ENCODE measurements around the gene ATAD3C. TPM values are rescaled to one million over a fixed set of nuclear protein-coding genes. Genes with fewer than 3 reads are reported as not detected.
A peak's percentile ranks its signal among the peaks of the same experiment; 100 is the strongest.
"Not testable (repeated sequence)": the region's sequence is repeated elsewhere in the genome, so short reads cannot be mapped to it uniquely, and the experiment has no call there.

The ATAD3C gene
- total RNA-seq, 2 donors from 2014 or later = 1.4 to 2.1 TPM

DNA sequence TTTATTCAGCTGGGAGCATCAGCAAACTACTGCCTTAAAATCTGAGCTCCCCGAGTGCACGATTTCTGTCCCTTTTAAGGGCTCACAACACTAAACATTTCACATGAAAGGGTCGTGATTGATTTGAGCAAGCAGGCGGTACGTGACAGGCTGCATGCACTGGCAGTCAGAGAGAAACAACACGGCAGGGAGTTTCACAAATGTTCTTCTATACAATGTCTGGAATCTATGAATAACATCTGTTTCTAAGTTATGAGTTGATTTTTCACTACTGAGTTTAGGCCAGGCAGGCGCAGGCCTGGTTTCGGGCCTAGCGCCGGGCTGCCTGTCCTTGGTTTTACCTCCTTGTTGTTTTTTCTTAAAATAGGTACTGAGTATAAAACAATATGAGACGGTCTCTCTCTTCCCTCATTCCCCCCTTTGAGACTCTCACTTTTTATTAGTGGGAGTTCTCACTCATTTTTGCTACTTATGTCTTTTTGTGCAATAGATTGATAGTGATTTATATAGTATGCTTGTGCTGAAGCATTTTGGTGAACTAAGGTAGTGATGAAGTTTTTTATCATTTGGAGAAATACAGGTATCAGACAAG, 37.1 kb upstream of the ATAD3C start:
- H3K36me3 Mint-ChIP-seq (ENCODE audit: low read depth) = peaks cover 21% of the 10 kb centered on the region
- H3K27me3 Mint-ChIP-seq, H3K9me3 Mint-ChIP-seq, H3K4me1 Mint-ChIP-seq: not testable (repeated sequence)
- peak overlapping the region; percentile 79 for H3K27ac Mint-ChIP-seq
- ATAC-seq (replicated peaks) = peak; percentile 31
- H3K4me3 Mint-ChIP-seq = peak overlapping the region; percentile 28

DNA sequence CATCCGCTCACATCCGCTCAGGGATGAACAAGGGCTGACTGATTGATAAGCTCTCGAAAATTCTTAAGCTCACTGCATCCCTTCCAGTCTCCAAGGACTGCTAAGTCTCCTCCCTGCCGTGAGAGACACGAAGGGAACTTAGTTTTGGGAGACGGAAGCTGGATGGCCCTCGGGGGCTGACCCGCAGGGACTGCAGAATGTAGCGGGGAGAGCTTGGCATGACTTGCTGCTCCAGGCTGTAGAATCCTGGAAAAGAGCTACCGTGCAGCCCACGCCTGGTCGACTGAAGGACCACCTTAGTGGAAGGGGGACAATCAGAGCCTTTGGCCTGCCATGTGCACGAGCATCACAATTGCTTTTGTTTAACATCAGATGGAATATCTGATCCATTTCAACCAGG, 33.7 kb upstream of the ATAD3C start:
- peaks cover 7% of the 10 kb centered on the region for H3K4me1 Mint-ChIP-seq
- no peaks in the 10 kb centered on the region for H3K36me3 Mint-ChIP-seq (ENCODE audit: low read depth)
- no peak overlapping the region for H3K4me3 Mint-ChIP-seq
- H3K27ac Mint-ChIP-seq = no peak overlapping the region
- no peaks in the 10 kb centered on the region for H3K27me3 Mint-ChIP-seq
- no peaks in the 10 kb centered on the region for H3K9me3 Mint-ChIP-seq
- ATAC-seq (replicated peaks) = no peak

DNA sequence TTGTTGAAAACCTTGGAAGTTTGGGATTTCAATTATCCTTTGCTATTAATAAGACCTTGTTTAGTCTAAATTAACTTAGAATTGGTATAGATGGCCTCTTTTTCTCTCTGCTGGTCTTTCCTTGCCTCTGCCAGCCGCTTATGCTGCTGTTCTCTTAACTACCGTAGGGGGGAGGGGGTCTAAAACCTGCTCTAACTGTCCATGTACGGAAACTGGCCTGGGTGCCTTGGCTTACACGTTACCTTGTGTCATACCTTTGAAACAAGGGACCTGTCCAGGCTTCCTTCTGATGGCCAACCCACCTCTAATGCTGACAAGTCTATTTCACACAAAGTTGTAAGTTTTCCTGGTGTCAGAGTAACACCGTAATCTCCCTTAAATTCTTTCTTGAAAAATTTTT, 32.1 kb upstream of the ATAD3C start:
- not testable (repeated sequence) for H3K27me3 Mint-ChIP-seq; H3K9me3 Mint-ChIP-seq; ATAC-seq (replicated peaks); H3K4me1 Mint-ChIP-seq; H3K36me3 Mint-ChIP-seq (ENCODE audit: low read depth)
- peak overlapping the region; percentile 24 for H3K4me3 Mint-ChIP-seq
- peak overlapping the region; percentile 23 for H3K27ac Mint-ChIP-seq

DNA sequence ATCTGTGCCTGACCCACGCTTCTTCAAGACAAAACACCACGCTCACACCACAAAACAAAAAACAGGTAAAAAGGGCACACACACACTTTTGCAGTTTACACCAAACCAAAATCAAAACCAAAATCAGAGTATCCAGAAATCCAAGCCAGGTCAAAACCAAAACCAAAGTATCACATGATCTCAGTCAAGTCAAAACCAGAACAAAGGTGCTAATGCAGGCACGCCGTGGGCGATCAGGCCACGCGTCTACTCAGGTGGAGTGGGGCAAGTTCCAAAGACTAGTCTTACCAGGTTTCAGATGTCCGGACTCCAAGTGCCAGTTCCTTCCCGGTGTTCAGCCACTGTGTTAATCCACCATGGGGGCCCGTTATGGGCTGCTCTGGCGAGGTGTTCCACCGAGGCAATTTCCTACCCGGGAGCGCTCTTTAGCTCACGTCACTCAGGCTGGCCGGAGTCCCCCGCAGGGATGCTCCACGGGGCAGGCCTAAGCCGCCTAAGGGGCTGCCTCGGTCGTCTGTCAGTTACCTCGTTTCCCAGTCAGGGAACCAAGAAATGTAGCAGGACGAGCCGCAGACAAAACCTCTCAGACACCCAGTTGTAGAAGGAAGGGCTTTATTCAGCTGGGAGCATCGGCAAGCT, 31.5 kb upstream of the ATAD3C start:
- H3K9me3 Mint-ChIP-seq; H3K36me3 Mint-ChIP-seq (ENCODE audit: low read depth); H3K4me1 Mint-ChIP-seq; H3K27me3 Mint-ChIP-seq: not testable (repeated sequence)
- H3K4me3 Mint-ChIP-seq = peak overlapping the region; percentile 24
- ATAC-seq (replicated peaks) = peak; percentile 47
- H3K27ac Mint-ChIP-seq = peak overlapping the region; percentile 23

DNA sequence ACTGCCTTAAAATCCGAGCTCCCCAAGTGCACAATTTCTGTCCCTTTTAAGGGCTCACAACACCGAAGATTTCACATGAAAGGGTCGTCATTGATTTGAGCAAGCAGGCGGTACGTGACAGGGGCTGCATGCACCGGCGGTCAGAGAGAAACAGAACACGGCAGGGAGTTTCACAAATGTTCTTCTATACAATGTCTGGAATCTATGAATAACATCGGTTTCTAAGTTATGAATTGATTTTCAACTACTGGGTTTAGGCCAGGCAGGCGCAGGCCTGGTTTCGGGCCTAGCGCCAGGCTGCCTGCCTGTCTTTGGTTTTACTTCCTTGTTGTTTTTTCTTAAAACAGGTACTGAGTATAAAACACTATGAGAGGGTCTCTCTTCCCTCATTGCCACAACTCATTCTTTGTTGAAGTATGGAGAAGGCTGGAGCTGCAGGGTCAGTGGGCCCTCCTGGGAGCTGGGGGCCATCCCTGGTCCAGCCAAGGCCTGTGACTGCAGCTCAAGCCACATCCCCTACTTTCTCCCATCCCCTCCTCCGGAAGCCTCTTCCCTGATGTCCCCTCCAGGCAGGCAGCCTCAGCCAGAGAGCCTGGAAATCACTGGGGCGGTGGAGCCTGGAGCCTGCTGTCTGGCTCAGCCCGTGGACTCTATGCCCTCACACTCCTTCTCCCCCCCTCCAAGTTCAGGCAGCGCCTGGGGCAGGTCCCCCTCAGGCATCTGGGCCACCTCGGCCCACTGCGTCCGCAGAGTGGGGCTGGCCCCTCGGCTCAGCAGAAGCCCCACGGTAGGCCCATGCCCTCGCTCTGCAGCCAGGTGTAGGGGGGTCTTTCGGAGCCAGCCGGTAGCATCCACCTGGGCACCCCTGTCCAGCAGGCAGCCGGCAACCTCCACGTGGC, 30.8 kb upstream of the ATAD3C start:
- no peak for ATAC-seq (replicated peaks)

DNA sequence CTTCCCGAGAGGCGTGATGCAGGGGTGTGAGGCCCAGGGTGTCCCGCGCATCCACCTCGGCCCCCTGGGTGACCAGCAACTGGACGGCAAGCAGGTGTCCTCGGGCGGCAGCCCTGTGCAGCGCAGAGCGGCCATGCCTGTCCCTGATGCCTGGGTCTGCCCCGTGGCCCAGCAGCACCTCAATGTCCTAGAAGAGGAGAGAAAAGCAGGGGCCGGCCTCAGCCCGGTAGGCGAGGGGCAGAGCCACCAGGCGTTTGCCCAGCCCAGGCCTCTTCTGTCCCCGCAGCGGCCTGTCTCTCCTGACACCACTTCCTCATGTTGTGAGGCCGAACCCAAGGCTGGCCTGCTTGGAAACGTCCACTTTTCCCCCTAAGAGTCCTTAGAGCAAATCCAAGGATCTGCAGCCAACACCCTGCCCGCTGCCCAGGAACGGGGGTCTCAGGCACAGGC, 30.1 kb upstream of the ATAD3C start:
- H3K4me1 Mint-ChIP-seq = peaks cover 7% of the 10 kb centered on the region
- H3K27me3 Mint-ChIP-seq = peaks cover 7% of the 10 kb centered on the region
- H3K9me3 Mint-ChIP-seq = no peaks in the 10 kb centered on the region
- no peak overlapping the region for H3K4me3 Mint-ChIP-seq
- no peak for ATAC-seq (replicated peaks)
- H3K27ac Mint-ChIP-seq = no peak overlapping the region
- no peaks in the 10 kb centered on the region for H3K36me3 Mint-ChIP-seq (ENCODE audit: low read depth)

More for the DNA sequence above, 30.8 kb upstream of the ATAD3C start:
- Mint-ChIP-seq H3K27ac (peak overlapping the region; percentile 22), H3K4me1 (peaks cover 7% of the 10 kb centered on the region), H3K36me3 (ENCODE audit: low read depth) (no peaks in the 10 kb centered on the region), H3K4me3 (no peak overlapping the region), H3K9me3 (no peaks in the 10 kb centered on the region), H3K27me3 (peaks cover 7% of the 10 kb centered on the region)

GRCh38 chr1:1419813-1420653, 29.5 kb upstream of the ATAD3C start:
- H3K36me3 Mint-ChIP-seq (ENCODE audit: low read depth) = no peaks in the 10 kb centered on the region
- H3K9me3 Mint-ChIP-seq = no peaks in the 10 kb centered on the region
- no peak overlapping the region for H3K4me3 Mint-ChIP-seq
- H3K27ac Mint-ChIP-seq = no peak overlapping the region
- peak; percentile 28 for ATAC-seq (replicated peaks)
- peaks cover 7% of the 10 kb centered on the region for H3K4me1 Mint-ChIP-seq
- H3K27me3 Mint-ChIP-seq = peaks cover 7% of the 10 kb centered on the region

DNA sequence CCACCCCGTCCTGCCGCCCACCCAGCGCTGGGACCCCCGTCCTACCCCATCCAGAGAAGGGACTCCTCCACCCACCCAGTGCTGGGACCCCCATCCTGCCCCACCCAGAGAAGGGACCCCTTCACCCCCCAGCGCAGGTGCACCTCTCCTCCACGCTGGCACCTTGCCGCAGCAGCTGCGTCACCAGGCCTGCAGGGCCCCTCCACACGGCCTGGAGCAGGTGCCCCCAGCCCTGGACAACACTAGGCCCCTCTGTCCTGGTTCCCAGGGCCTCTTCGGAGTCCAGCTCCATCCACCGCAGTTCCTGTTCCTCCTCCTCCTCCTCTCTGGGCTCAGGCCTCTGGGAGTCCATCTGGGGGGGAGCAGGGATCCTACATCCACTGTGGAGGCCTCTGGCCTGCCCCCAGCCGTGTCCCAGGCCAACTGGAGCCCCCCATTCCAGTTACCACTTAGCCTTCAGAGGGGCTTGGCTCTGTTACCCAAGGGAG, 28.8 kb upstream of the ATAD3C start:
- Mint-ChIP-seq H3K4me1 (peaks cover 7% of the 10 kb centered on the region), H3K36me3 (ENCODE audit: low read depth) (no peaks in the 10 kb centered on the region), H3K9me3 (no peaks in the 10 kb centered on the region), H3K27me3 (peaks cover 7% of the 10 kb centered on the region), H3K27ac (no peak overlapping the region), H3K4me3 (no peak overlapping the region)
- ATAC-seq (replicated peaks) = no peak

DNA sequence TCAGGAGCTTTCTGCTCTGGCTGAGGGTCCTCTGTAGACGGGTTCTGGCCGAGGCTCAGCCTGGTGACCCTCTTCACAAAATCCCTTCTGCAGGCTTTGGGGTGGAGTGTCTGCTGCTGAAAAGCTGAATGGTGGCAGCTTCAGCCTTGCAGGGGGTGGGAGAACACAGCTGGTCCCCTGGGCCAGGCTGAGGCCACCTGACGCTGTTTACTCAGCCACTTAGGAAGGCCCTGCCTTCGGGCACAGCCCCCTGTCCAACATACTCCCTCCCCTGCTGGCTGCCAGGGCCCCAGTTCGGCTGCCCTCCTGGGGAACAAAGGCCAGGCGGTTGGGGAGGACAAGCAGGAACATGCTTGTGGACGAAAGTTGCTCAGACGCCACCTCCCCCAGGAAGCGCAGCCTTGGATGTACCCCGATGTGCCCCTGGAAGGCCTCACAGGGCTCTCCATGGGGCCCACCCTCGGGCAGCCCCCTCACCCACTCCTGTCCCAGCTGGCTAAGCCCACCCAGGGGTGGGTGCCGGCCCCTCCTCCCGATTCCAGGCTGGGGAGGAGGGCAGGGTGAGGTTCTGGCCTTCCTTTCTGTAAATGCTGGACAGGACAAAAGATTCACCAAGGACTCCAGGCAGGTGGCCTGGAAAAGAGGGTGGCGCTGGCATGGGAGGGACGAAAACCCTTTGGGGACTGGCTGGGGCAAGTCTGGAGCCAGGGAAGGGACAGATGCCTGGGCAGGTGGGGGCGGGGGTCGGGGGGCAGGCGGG, 28.2 kb upstream of the ATAD3C start, which contains the start of gene ANKRD65:
ANKRD65 (minus strand) TSS at position 130 of the 760 bp plus-strand sequence. CDS start 271 bp downstream, outside the sequence.
- Mint-ChIP-seq H3K27me3 (peaks cover 8% of the 10 kb centered on the region), H3K27ac (no peak within 1 kb of the TSS), H3K4me3 (no peak within 1 kb of the TSS), H3K9me3 (no peaks in the 10 kb centered on the region), H3K4me1 (peaks cover 7% of the 10 kb centered on the region), H3K36me3 (ENCODE audit: low read depth) (no peaks in the 10 kb centered on the region)
- ATAC-seq (replicated peaks) = no peak

- peaks cover 10% of the 10 kb centered on the region for H3K27me3 Mint-ChIP-seq
- H3K4me1 Mint-ChIP-seq = peaks cover 7% of the 10 kb centered on the region
- H3K36me3 Mint-ChIP-seq (ENCODE audit: low read depth) = no peaks in the 10 kb centered on the region
- H3K27ac Mint-ChIP-seq = no peak overlapping the region
- H3K9me3 Mint-ChIP-seq = no peaks in the 10 kb centered on the region
- no peak overlapping the region for H3K4me3 Mint-ChIP-seq
- ATAC-seq (replicated peaks) = no peak
Measured at GRCh38 chr1:1421907-1422464, 27.5 kb upstream of the ATAD3C start.

DNA sequence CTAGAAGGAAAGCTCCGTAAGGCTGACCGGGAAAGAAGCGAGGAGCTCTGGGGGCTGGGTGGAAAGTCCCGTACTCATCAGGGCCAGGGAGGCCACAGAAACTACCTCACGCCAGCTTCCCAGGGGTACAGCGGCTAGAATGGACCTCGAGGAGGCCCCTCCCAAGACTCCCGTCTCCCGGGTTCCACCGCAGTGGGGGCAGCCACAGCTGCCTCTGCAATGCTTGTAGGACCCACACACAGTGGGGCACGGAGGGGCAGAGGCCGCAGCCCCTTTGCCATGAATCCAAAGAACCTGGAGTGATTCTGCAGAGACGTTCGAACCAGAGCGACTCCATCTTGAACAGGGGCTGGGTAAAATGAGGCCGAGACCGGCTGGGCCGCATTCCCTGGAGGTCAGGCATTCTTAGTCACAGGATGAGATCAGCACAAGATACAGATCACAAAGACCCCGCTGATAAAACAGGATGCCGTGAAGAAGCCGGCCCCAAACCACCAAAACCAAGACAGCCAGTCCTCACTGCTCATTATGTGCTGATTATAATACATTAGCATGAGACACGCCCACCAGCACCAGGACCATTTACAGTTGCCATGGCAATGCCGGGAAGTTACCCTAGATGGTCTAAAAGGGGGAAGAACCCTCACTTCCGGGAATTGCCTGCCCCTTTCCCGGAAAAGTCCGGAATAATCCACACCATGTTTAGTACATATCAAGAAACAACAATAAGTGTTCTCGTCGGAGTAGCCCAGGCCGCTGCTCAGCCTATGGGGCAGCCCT, 26.8 kb upstream of the ATAD3C start:
- no peak overlapping the region for H3K4me3 Mint-ChIP-seq
- H3K4me1 Mint-ChIP-seq = peaks cover 4% of the 10 kb centered on the region
- H3K36me3 Mint-ChIP-seq (ENCODE audit: low read depth) = no peaks in the 10 kb centered on the region
- peaks cover 10% of the 10 kb centered on the region for H3K27me3 Mint-ChIP-seq
- peak; percentile 38 for ATAC-seq (replicated peaks)
- H3K9me3 Mint-ChIP-seq = no peaks in the 10 kb centered on the region
- H3K27ac Mint-ChIP-seq = no peak overlapping the region

GRCh38 chr1:1423245-1423597, 26.3 kb upstream of the ATAD3C start:
- no peak overlapping the region for H3K4me3 Mint-ChIP-seq

DNA sequence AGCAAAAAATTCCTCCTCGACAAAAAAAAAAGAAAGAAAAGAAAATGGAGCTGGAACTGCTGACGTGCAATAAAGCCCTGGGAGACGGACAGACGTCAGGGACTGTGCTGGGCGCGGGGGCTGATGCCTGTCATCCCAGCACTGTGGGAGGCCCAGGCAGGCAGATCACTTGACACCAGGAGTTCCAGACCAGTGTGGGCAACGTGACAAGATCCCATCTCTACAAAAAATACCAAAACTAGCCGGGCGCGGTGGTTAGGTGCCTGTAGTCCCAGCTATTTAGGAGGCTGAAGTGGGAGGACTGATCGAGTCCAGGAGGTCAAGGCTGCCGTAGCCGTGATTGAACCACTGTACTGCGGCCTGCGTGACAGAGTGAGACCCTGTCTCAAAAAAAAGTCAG, 24.8 kb upstream of the ATAD3C start:
- Mint-ChIP-seq H3K9me3 (no peaks in the 10 kb centered on the region), H3K27ac (no peak overlapping the region), H3K4me1 (no peaks in the 10 kb centered on the region), H3K36me3 (ENCODE audit: low read depth) (no peaks in the 10 kb centered on the region), H3K4me3 (no peak overlapping the region), H3K27me3 (peaks cover 14% of the 10 kb centered on the region)
- no peak for ATAC-seq (replicated peaks)

More at GRCh38 chr1:1423245-1423597, 26.3 kb upstream of the ATAD3C start:
- Mint-ChIP-seq H3K27ac (no peak overlapping the region), H3K27me3 (peaks cover 10% of the 10 kb centered on the region), H3K9me3 (no peaks in the 10 kb centered on the region), H3K36me3 (ENCODE audit: low read depth) (no peaks in the 10 kb centered on the region), H3K4me1 (no peaks in the 10 kb centered on the region)
- no peak for ATAC-seq (replicated peaks)
